ENCODE data around the gene PSMC5.

DNA sequence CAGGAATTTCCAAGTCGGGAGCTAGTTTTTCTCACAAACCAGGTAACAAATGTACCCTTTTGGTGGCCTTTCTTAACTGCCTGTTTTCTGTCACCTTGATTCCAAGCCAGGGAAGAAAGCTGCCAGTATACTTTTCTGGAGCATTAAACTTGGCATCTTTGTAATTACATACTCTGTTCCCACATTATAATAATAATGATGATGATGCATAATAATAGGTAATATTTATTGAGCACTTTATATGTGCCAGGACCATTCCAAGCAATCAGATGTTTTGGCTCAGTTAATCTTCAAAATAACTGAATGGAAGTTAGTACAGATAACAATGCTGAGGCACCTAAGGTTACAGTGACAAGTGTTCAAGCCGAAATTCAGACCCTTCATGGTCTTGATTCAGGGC lies 11.1 kb upstream of the PSMC5 start:
- TF ChIP-seq, protein P1, sequence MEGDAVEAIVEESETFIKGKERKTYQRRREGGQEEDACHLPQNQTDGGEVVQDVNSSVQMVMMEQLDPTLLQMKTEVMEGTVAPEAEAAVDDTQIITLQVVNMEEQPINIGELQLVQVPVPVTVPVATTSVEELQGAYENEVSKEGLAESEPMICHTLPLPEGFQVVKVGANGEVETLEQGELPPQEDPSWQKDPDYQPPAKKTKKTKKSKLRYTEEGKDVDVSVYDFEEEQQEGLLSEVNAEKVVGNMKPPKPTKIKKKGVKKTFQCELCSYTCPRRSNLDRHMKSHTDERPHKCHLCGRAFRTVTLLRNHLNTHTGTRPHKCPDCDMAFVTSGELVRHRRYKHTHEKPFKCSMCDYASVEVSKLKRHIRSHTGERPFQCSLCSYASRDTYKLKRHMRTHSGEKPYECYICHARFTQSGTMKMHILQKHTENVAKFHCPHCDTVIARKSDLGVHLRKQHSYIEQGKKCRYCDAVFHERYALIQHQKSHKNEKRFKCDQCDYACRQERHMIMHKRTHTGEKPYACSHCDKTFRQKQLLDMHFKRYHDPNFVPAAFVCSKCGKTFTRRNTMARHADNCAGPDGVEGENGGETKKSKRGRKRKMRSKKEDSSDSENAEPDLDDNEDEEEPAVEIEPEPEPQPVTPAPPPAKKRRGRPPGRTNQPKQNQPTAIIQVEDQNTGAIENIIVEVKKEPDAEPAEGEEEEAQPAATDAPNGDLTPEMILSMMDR (IDR thresholded peaks at IDR 0.05): no peak
- no peak for TF ChIP-seq POLR2AphosphoS5 (IDR thresholded peaks at IDR 0.05)
- TF ChIP-seq POLR2A (IDR thresholded peaks at IDR 0.05): no peak
- no peak for TF ChIP-seq EP300 (IDR thresholded peaks at IDR 0.05; ENCODE audit: low read depth)
